Endodermal cell (in vitro differentiated cells): ENCODE data around the gene LRRN1. TPM values are rescaled to one million over a fixed set of nuclear protein-coding genes. Genes with fewer than 3 reads are reported as not detected.

Experiments used
- DNase-seq: peaks from one replicate; pipeline ENCODE4 v3.0.0-alpha.2; 2017
- H3K27ac ChIP-seq: 2 replicates; pipeline ENCODE4 v1.5.1; 2013; ENCODE audit warnings: mild to moderate bottlenecking, low read depth, low read length, moderate library complexity
- H3K27me3 ChIP-seq: 2 replicates; pipeline ENCODE4 v1.6.1; 2013; ENCODE audit warnings: mild to moderate bottlenecking, low read length, moderate library complexity; ENCODE audit not compliant: insufficient read depth, control insufficient read depth, poor library complexity, severe bottlenecking
- H3K36me3 ChIP-seq: 2 replicates; pipeline ENCODE4 v1.7.0; 2013; ENCODE audit warnings: mild to moderate bottlenecking, low read length, moderate library complexity; ENCODE audit not compliant: control insufficient read depth, insufficient read depth
- H3K4me1 ChIP-seq: one replicate; pipeline ENCODE4 v1.7.0; 2013; ENCODE audit warnings: low read length; ENCODE audit not compliant: control insufficient read depth, insufficient read depth
- H3K4me3 ChIP-seq: 2 replicates; pipeline ENCODE4 v1.5.1; 2013; ENCODE audit warnings: mild to moderate bottlenecking, low read length, moderate library complexity
- H3K9ac ChIP-seq: 2 replicates; pipeline ENCODE4 v1.6.1; 2013; ENCODE audit warnings: mild to moderate bottlenecking, low read length, moderate library complexity; ENCODE audit not compliant: poor library complexity, severe bottlenecking; ENCODE audit errors: extremely low read depth
- H3K9me3 ChIP-seq: 2 replicates; pipeline ENCODE4 v1.6.1; 2013; ENCODE audit warnings: mild to moderate bottlenecking, low read length, moderate library complexity; ENCODE audit not compliant: control insufficient read depth
- H3K27ac Mint-ChIP-seq: 2 replicates; pipeline ENCODE4 v1.8.0; 2020; ENCODE audit warnings: mixed read lengths
- H3K27me3 Mint-ChIP-seq: 2 replicates; pipeline ENCODE4 v1.8.0; 2021; ENCODE audit warnings: mild to moderate bottlenecking, mixed read lengths; ENCODE audit not compliant: insufficient read depth
- H3K36me3 Mint-ChIP-seq: 2 replicates; pipeline ENCODE4 v1.8.0; 2020; ENCODE audit warnings: low read depth, mixed read lengths
- H3K4me1 Mint-ChIP-seq: 2 replicates; pipeline ENCODE4 v1.8.0; 2020; ENCODE audit warnings: mixed read lengths
- H3K4me3 Mint-ChIP-seq: 2 replicates; pipeline ENCODE4 v1.8.0; 2020; ENCODE audit warnings: mild to moderate bottlenecking, moderate library complexity, mixed read lengths
- H3K9me3 Mint-ChIP-seq: 2 replicates; pipeline ENCODE4 v1.8.0; 2020; ENCODE audit warnings: mild to moderate bottlenecking, mixed read lengths
- WGBS, 2 experiments: methylation state at CpG; one replicate each; pipeline versions ENCODE4 v1.1.5 to v1.1.7; 2013; ENCODE audit warnings: missing lambda C conversion rate in 2 of 2, mixed read lengths in 1 of 2; ENCODE audit not compliant: insufficient coverage in 1 of 2, insufficient read length in 1 of 2; 5-methylcytosine and 5-hydroxymethylcytosine counted together
- total RNA-seq, 2 donors: library from RNA; stranded (reverse); fragmentation: NEBNext Ultra II Directional in 1 of 2; extraction: Animal tissue kit (Norgen Biotek cat#: 25700) in 1 of 2; gene quantifications; 2 replicates in 1 of 2; 3 replicates in 1 of 2; pipeline ENCODE4 v1.2.1, GENCODE V29; 2021
- TF ChIP-seq, protein P1 (sequence below): fragments of 200-600 bp; sonication (generic); conservative IDR thresholded peaks from 2 replicates; pipeline ENCODE4 v1.5.0; 2021; ENCODE audit warnings: antibody characterized with exemption, mild to moderate bottlenecking

The LRRN1 gene
- total RNA-seq, 2 donors from 2014 or later, result 109 to 222 TPM

DNA sequence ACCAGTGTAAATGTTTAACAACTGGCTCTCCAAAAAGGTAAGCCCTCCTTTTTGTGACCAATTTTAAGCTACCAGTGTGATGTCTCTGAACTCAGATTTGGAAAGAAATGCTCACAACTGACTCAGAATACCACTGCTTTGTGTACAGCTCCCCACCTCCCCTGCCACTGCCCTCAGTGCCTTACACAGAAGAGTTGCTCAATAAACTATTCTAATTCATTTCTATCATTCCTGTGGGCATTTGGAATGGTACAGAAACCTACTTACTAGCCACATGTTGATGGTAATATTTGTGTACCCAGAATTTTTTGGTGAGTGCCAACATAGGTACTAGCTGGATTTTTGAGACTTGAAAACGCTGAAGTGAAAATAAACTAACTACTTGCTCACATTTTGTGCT is 16.0 kb downstream of the LRRN1 start:
- TF ChIP-seq, protein P1, sequence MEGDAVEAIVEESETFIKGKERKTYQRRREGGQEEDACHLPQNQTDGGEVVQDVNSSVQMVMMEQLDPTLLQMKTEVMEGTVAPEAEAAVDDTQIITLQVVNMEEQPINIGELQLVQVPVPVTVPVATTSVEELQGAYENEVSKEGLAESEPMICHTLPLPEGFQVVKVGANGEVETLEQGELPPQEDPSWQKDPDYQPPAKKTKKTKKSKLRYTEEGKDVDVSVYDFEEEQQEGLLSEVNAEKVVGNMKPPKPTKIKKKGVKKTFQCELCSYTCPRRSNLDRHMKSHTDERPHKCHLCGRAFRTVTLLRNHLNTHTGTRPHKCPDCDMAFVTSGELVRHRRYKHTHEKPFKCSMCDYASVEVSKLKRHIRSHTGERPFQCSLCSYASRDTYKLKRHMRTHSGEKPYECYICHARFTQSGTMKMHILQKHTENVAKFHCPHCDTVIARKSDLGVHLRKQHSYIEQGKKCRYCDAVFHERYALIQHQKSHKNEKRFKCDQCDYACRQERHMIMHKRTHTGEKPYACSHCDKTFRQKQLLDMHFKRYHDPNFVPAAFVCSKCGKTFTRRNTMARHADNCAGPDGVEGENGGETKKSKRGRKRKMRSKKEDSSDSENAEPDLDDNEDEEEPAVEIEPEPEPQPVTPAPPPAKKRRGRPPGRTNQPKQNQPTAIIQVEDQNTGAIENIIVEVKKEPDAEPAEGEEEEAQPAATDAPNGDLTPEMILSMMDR, result no peak
- no peak for DNase-seq
- H3K27ac ChIP-seq, result no peak overlapping the region
- H3K4me3 Mint-ChIP-seq, result no peak overlapping the region
- 100% methylated on average over 1 of the region's 1 CpG for WGBS, 2 experiments
- H3K4me1 Mint-ChIP-seq, result peaks cover 14% of the 10 kb centered on the region
- no peak overlapping the region for H3K4me3 ChIP-seq
- H3K36me3 Mint-ChIP-seq, result peaks cover 72% of the 10 kb centered on the region
- no peaks in the 10 kb centered on the region for H3K9me3 ChIP-seq
- H3K9me3 Mint-ChIP-seq, result no peaks in the 10 kb centered on the region
- no peaks in the 10 kb centered on the region for H3K27me3 ChIP-seq
- H3K9ac ChIP-seq, result no peak overlapping the region
- no peak overlapping the region for H3K27ac Mint-ChIP-seq
- H3K4me1 ChIP-seq, result peaks cover 6% of the 10 kb centered on the region
- H3K36me3 ChIP-seq, result peaks cover 98% of the 10 kb centered on the region
- no peaks in the 10 kb centered on the region for H3K27me3 Mint-ChIP-seq

DNA sequence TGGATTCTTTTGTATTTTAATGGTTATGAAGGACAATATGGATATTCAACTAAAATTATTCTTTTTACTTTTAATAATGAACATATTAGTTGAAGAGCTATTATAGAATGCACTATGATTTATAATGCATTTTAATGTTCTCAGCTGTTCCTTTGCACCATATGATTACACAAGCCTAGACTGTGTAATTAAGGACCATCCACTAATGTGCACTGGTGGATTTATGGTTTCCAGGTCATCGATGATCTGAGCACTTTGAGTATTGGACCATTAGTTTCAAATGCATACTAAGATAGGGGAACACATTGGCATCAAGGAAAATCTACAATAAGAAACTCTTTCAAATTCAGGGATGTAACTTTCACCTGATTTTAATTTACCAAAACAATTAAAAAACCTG is 16.8 kb downstream of the LRRN1 start:
- no peak overlapping the region for H3K9ac ChIP-seq
- Mint-ChIP-seq H3K4me3 (no peak overlapping the region), H3K4me1 (peaks cover 6% of the 10 kb centered on the region), H3K9me3 (no peaks in the 10 kb centered on the region), H3K36me3 (peaks cover 69% of the 10 kb centered on the region), H3K27ac (no peak overlapping the region), H3K27me3 (no peaks in the 10 kb centered on the region)
- H3K36me3 ChIP-seq, result peaks cover 98% of the 10 kb centered on the region
- H3K9me3 ChIP-seq, result no peaks in the 10 kb centered on the region
- no peaks in the 10 kb centered on the region for H3K27me3 ChIP-seq
- no peak for DNase-seq
- no peak overlapping the region for H3K4me3 ChIP-seq
- WGBS, 2 experiments, result 71 to 95% methylated on average over 1 of the region's 1 CpG
- no peak overlapping the region for H3K27ac ChIP-seq
- H3K4me1 ChIP-seq, result peaks cover 1% of the 10 kb centered on the region
- TF ChIP-seq, protein P1, result no peak

DNA sequence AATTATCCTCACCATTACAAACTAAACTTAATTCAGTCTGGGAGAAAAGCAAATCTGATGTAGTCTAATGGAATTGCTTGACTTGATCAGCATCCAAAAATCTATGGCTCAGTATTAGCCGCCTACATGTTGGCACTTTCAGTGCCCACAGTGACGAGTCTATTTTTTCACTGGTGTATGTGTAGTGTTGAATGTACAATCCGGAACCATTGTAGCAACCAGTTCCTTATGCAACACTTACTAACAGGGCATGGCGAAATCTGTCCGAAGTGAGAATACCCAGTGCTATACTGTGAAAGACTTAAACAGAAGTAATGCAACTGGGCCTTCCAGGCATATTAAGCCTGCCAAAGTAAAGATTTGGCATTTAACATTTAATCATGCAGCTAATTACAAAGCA is 18.6 kb downstream of the LRRN1 start:
- 94 to 96% methylated on average over 4 to 5 of the region's 5 CpGs for WGBS, 2 experiments
- Mint-ChIP-seq H3K4me3 (no peak overlapping the region), H3K36me3 (peaks cover 76% of the 10 kb centered on the region), H3K4me1 (peaks cover 3% of the 10 kb centered on the region), H3K9me3 (no peaks in the 10 kb centered on the region), H3K27ac (no peak overlapping the region), H3K27me3 (no peaks in the 10 kb centered on the region)
- TF ChIP-seq, protein P1, result no peak
- H3K4me1 ChIP-seq, result no peaks in the 10 kb centered on the region
- H3K4me3 ChIP-seq, result no peak overlapping the region
- H3K27ac ChIP-seq, result no peak overlapping the region
- no peaks in the 10 kb centered on the region for H3K9me3 ChIP-seq
- H3K27me3 ChIP-seq, result no peaks in the 10 kb centered on the region
- DNase-seq, result no peak
- H3K36me3 ChIP-seq, result peaks cover 100% of the 10 kb centered on the region
- H3K9ac ChIP-seq, result no peak overlapping the region
